GM10847 (cell line): ENCODE data around the gene PGLYRP1.

Source experiments
- POLR2A ChIP-seq: IDR thresholded peaks from 2 replicates; pipeline ENCODE4 v1.6.1; 2011; ENCODE audit not compliant: insufficient read length; ENCODE audit errors: extremely low read depth

PGLYRP1 gene

GRCh38 chr19:46040952-46041500 lies 18.2 kb upstream of the PGLYRP1 start, which contains the start of gene IGFL4:
TSS of gene IGFL4 (minus strand) at chr19:46041002. CDS start at chr19:46040962, 40 bp downstream.
- no peak for TF ChIP-seq POLR2A

- no peak for TF ChIP-seq POLR2A
Observed at GRCh38 chr19:46040125-46040524, 17.3 kb upstream of the PGLYRP1 start.

- no peak for TF ChIP-seq POLR2A
Observed at GRCh38 chr19:46036744-46037128, 13.9 kb upstream of the PGLYRP1 start.

DNA sequence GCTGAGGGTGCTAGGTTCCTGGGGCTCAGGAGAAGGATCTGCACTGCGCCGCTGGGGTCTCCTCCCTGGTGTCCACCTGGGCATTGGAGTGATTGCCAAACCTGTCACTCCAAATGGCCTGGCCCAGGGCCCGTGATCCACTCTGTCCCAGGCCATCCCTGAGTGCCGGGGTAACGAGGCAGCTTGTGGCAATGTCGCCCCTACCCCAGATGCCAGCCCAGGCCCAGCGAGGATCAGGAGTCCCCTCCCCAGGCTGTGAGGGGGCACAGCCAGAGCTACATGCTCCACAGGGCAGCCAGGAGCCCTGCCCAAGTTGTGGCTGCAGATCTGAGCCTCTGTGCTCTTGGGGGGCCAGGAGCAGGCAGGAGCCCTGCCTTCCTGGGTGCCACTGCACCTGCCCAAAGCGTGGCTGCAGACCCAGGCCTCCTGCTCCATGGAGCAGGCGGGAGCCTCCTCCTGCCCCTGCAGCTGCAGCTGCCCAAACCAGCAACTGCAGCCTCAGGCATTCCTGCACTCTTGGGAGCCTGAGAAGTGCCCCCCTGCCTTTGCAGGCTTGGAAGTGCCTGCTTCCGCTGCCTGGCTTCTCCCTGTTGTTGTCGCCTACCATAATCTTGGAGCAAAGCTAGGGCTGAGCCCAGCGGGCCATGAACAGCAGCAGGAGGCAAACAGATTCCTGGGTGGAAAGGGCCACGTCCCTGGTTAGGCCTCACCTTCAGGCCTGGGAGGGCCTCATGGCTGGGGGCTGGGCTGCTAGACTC lies 13.3 kb upstream of the PGLYRP1 start:
- no peak for TF ChIP-seq POLR2A

- TF ChIP-seq POLR2A: no peak
Observed at GRCh38 chr19:46035546-46035945, 12.7 kb upstream of the PGLYRP1 start.

DNA sequence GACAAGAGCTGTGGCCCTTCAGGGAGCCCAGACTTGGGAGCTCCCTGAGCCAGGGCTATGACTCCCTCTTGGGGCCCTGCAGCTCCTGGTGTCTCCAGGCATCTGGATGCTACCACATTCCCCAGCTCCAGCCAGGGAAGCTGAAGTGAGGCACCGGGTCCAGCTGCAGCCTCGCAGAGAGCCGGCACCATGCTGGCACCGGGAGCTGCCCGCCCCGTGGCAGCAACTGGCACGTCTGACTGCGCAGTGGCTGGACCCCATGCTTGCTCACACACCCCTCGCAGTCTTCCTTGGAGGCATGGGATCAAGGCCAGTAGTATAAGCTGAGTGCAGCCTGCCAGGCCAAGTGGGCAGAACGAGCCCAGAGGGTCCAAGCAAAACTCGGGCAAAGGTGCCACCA lies 10.5 kb upstream of the PGLYRP1 start:
- TF ChIP-seq POLR2A: no peak

GRCh38 chr19:46032597-46033025 lies 9.8 kb upstream of the PGLYRP1 start:
- no peak for TF ChIP-seq POLR2A

DNA sequence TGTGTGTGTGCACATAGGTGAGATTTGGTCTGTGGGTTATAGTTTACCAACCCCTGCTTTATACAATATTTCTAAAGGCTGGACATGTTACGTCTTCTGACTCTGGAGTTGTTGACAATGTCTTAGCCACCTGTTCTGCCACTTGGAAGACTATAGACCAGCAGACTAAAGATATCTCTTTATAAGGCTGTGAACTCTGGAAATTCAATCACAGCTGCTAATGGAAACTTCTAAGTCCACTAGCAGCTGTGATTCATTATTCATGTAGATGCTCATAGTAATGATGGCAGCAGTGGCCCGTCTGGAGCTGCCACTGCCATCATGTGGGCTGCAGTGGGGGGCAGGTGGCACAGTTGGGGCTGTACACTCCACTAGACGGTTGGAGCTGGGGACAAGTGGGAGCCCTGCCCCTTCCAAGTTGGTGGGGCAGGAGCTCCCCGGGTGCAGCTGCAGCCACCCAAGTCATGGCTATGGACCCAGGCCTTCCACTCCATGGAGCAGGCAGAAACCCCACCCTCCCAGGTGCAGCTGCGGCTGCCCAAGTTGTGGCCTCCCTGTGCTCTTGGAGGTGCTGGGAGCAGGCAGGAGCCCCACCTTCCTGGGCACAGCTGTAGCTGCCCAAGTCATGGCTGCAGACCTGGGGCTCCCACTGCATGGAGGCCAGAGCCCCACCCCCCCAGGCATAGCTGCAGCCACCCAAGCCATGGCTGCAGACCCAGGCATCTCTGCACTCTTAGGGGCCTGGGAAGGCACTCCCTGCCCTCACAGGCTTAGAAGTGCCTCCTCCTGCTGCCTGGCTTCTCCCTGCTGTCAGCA lies 9.1 kb upstream of the PGLYRP1 start:
- TF ChIP-seq POLR2A: no peak

DNA sequence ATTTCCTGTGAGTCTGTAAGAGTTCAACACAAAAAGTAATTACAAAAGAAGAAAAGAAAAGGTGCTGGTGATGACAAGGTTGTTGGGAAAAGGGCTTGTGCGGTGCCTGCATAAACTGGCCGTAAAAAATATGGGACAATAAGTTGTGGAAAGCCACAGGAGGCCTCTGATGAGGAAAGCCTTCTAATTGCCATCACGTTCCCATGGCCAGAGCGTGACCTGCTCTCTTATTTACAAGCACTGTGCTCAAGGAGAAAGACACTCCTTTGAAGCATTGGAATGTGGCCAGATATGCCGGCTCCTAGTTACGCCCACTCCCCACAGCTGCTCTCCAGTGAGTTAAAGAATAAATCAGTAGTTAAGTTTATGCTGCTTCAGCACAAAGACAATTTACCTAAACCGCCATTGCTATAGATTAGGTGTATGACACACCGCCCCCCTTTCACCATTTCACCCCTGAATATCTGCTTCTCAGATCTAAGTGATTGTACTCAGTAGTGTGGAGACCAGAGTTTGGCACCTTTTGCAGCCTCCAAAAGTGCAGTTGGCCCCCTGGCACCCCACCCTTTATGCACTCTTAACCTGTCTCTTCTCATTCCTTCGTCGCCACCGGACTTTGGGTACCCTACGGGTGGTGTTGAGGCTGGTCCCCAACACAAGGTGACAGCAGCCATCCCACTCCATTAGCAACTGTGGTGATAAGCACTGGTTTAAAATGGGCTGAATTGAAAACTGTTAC lies 8.1 kb upstream of the PGLYRP1 start:
- no peak for TF ChIP-seq POLR2A

DNA sequence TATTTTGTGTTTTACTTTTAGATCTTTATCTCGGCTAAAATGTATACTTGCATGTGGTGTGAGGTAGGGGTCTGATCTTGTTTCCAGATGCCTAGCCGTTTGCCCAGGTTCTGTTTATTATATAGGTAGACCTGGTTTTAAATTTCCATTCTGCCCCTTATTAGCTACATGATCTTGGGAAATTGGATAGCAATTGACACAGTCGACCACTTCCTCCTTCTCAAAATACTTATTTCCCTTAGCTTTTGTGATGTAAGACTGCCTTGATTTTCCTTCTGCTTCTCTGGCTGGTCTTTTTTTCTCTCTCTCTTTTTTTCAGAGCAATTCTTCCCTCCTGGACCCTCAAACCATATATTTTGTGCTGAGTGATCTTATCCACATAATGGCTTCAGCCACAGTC lies 3.0 kb upstream of the PGLYRP1 start:
- no peak for TF ChIP-seq POLR2A

- TF ChIP-seq POLR2A: no peak
Observed at GRCh38 chr19:46023311-46023779, 492 bp upstream of the PGLYRP1 start.

GRCh38 chr19:46022061-46022430 lies 807 bp downstream of the PGLYRP1 start:
- TF ChIP-seq POLR2A: no peak

- no peak for TF ChIP-seq POLR2A
Observed at GRCh38 chr19:46021531-46022041, 1.3 kb downstream of the PGLYRP1 start.

GRCh38 chr19:46020819-46021125 lies 2.1 kb downstream of the PGLYRP1 start:
- no peak for TF ChIP-seq POLR2A

GRCh38 chr19:46019270-46019669 lies 3.6 kb downstream of the PGLYRP1 start:
- no peak for TF ChIP-seq POLR2A
